Mammary epithelial cell (primary cell): ENCODE results near the gene GRIN2A.

ENCODE experiments used
- CTCF ChIP-seq, 2 donors: IDR thresholded peaks in 1 of 2; conservative IDR thresholded peaks in 1 of 2; 2 replicates each; pipeline ENCODE4 v1.5.1; 2011 to 2012; ENCODE audit warnings: inconsistent platforms in 2 of 2, low read length in 2 of 2, mild to moderate bottlenecking in 2 of 2, control low read depth in 1 of 2, low read depth in 1 of 2; ENCODE audit not compliant: insufficient read depth in 1 of 2; ENCODE audit errors: extremely low read depth in 1 of 2
- EZH2 ChIP-seq: IDR thresholded peaks from 2 replicates; pipeline ENCODE4 v1.6.1; 2012; ENCODE audit warnings: low read length, inconsistent platforms, borderline replicate concordance

- no peak for TF ChIP-seq CTCF (conservative IDR thresholded peaks at IDR 0.05 in 1 of 2, IDR thresholded peaks at IDR 0.05 in 1 of 2; ENCODE audit: extremely low read depth in 1 of 2, insufficient read depth in 1 of 2, low read depth in 1 of 2, low read length in 2 of 2)
- TF ChIP-seq EZH2, result no peak
Observed at GRCh38 chr16:9867176-9867575, 315.1 kb downstream of the GRIN2A start.
